SK-N-SH (cell line): ENCODE measurements around the gene AGTRAP. TPM values are rescaled to one million over a fixed set of nuclear protein-coding genes. Genes with fewer than 3 reads are reported as not detected.

Experiments used
- CTCF ChIA-PET: fragments of 300-600, 350-600 bp; formaldehyde crosslinking; extraction: SDS; loops from one replicate; lab custom pipeline; 2021; lab: Yijun Ruan, JAX
- POLR2A ChIA-PET: fragments of 350-600 bp; sonication (Branson Sonifier 250); formaldehyde crosslinking; extraction: SDS; loops from one replicate; lab custom pipeline; 2020; ENCODE audit warnings: antibody characterized with exemption, inconsistent platforms; lab: Yijun Ruan, JAX
- DNase-seq: peaks from one replicate; pipeline ENCODE4 v3.0.0; 2012
- H2AFZ ChIP-seq: fragments of 200-600 bp; sonication (generic); 2 replicates; pipeline ENCODE4 v1.8.1; 2016; ENCODE audit warnings: antibody characterized with exemption, mild to moderate bottlenecking, low read depth
- H3F3A ChIP-seq: fragments of 200-600 bp; sonication (generic); replicated peaks from 2 replicates; pipeline ENCODE3; 2016; ENCODE audit warnings: antibody characterized with exemption, mild to moderate bottlenecking; ENCODE audit not compliant: insufficient read depth
- H3K27ac ChIP-seq, 2 experiments: fragments of 200-500 bp in 1 of 2; fragments of 200-600 bp in 1 of 2; sonication (Bioruptor generic) in 1 of 2; sonication (generic), shearing (Covaris generic) in 1 of 2; 2 replicates each; pipeline versions ENCODE4 v1.5.1 to v1.6.1; 2014 to 2016; ENCODE audit warnings: low read depth in 2 of 2, inconsistent platforms in 1 of 2, low read length in 1 of 2, mild to moderate bottlenecking in 1 of 2, mixed read lengths in 1 of 2
- H3K27me3 ChIP-seq: fragments of 200-600 bp; sonication (generic), shearing (Covaris generic); 2 replicates; pipeline ENCODE4 v1.6.1; 2016; ENCODE audit warnings: mixed run types; ENCODE audit not compliant: insufficient read depth
- H3K36me3 ChIP-seq, 2 experiments: fragments of 200-500 bp in 1 of 2; fragments of 200-600 bp in 1 of 2; sonication (Bioruptor generic) in 1 of 2; sonication (generic) in 1 of 2; replicated peaks in 1 of 2; 2 replicates each; pipeline versions ENCODE3 to v1.5.1; 2014 to 2016; ENCODE audit warnings: low read length in 1 of 2, mild to moderate bottlenecking in 1 of 2; ENCODE audit not compliant: insufficient read depth in 2 of 2, control insufficient read depth in 1 of 2
- H3K4me1 ChIP-seq, 2 experiments: fragments of 200-500 bp in 1 of 2; fragments of 200-600 bp in 1 of 2; sonication (Bioruptor generic) in 1 of 2; sonication (generic), shearing (Covaris generic) in 1 of 2; 2 replicates each; pipeline versions ENCODE4 v1.5.1 to v1.6.1; 2014 to 2016; ENCODE audit warnings: low read depth in 1 of 2, low read length in 1 of 2, mixed run types in 1 of 2; ENCODE audit not compliant: insufficient read depth in 2 of 2, control insufficient read depth in 1 of 2
- H3K4me2 ChIP-seq: fragments of 200-600 bp; sonication (generic), shearing (Covaris generic); 2 replicates; pipeline ENCODE4 v1.6.1; 2017; ENCODE audit warnings: mixed run types
- H3K4me3 ChIP-seq, 2 experiments: fragments of 200-500 bp in 1 of 2; fragments of 200-600 bp in 1 of 2; sonication (Bioruptor generic) in 1 of 2; sonication (generic), shearing (Covaris generic) in 1 of 2; 2 replicates each; pipeline versions ENCODE4 v1.5.1 to v1.8.1; 2014 to 2016; ENCODE audit warnings: low read depth in 2 of 2, inconsistent platforms in 1 of 2, low read length in 1 of 2, mild to moderate bottlenecking in 1 of 2, mixed read lengths in 1 of 2, moderate library complexity in 1 of 2
- H3K79me2 ChIP-seq: fragments of 200-600 bp; sonication (generic); 2 replicates; pipeline ENCODE4 v1.8.1; 2017; ENCODE audit warnings: mild to moderate bottlenecking; ENCODE audit not compliant: insufficient read depth
- H3K9ac ChIP-seq: fragments of 200-600 bp; sonication (generic); 2 replicates; pipeline ENCODE4 v1.6.1; 2017; ENCODE audit warnings: mixed run types
- H3K9me2 ChIP-seq: fragments of 200-600 bp; sonication (generic); 2 replicates; pipeline ENCODE4 v1.6.1; 2017; ENCODE audit warnings: mixed run types
- H3K9me3 ChIP-seq: fragments of 200-600 bp; sonication (generic); 2 replicates; pipeline ENCODE4 v1.6.1; 2017; ENCODE audit warnings: mixed run types, mild to moderate bottlenecking, moderate library complexity
- H4K20me1 ChIP-seq: fragments of 200-600 bp; sonication (generic); 2 replicates; pipeline ENCODE4 v1.6.1; 2017; ENCODE audit warnings: mild to moderate bottlenecking, mixed run types; ENCODE audit not compliant: insufficient read depth
- ELF1 ChIP-seq: IDR thresholded peaks from 2 replicates; pipeline ENCODE4 v1.4.0; 2012
- FOSL2 ChIP-seq: IDR thresholded peaks from 2 replicates; pipeline ENCODE4 v1.4.0; 2012; ENCODE audit warnings: low read depth, mild to moderate bottlenecking, moderate library complexity, borderline replicate concordance
- FOXJ3 ChIP-seq: sonication (generic); formaldehyde crosslinking; IDR thresholded peaks from 2 replicates; pipeline ENCODE4 v1.5.1; 2020; ENCODE audit warnings: mild to moderate bottlenecking, missing genetic modification reagents
- GABPA ChIP-seq: IDR thresholded peaks from 2 replicates; pipeline ENCODE4 v1.4.0; 2012; ENCODE audit warnings: low read depth, mild to moderate bottlenecking
- GATA2 ChIP-seq: sonication (generic); formaldehyde crosslinking; IDR thresholded peaks from 2 replicates; pipeline ENCODE4 v1.5.0; 2020; ENCODE audit warnings: mild to moderate bottlenecking, missing genetic modification reagents
- NRF1 ChIP-seq: IDR thresholded peaks from 2 replicates; pipeline ENCODE4 v1.6.1; 2012; ENCODE audit warnings: low read depth, mild to moderate bottlenecking, low read length
- RAD21 ChIP-seq: IDR thresholded peaks from 2 replicates; pipeline ENCODE4 v1.6.1; 2012; ENCODE audit warnings: mild to moderate bottlenecking, low read length
- SMC3 ChIP-seq: IDR thresholded peaks from 2 replicates; pipeline ENCODE4 v1.6.1; 2012; ENCODE audit warnings: low read depth, low read length, improper control_type of control experiment
- TAF1 ChIP-seq: IDR thresholded peaks from 2 replicates; pipeline ENCODE4 v1.6.1; 2012; ENCODE audit warnings: low read depth, mild to moderate bottlenecking, low read length, moderate library complexity, borderline replicate concordance
- ZBTB33 ChIP-seq: IDR thresholded peaks from 2 replicates; pipeline ENCODE4 v1.4.0; 2012; ENCODE audit warnings: low read depth, borderline replicate concordance
- WGBS: methylation state at CpG from one replicate; pipeline ENCODE4 v1.1.6; 2017; ENCODE audit warnings: low lambda C conversion rate; 5-methylcytosine and 5-hydroxymethylcytosine counted together
- polyA plus RNA-seq, 3 experiments: library from polyadenylated mRNA; depleted of rRNA; stranded (reverse); fragments of >200 nt; gene quantifications; 2 replicates each; pipeline ENCODE4 v1.2.3, GENCODE V29; 2012
- TF ChIP-seq, protein P1 (sequence below): IDR thresholded peaks from 2 replicates; pipeline ENCODE4 v1.4.0; 2012; ENCODE audit warnings: low read depth, borderline replicate concordance

Gene AGTRAP
- polyA plus RNA-seq, 1 of the 3 experiments (the other 2 are of a cell fraction) = 66.2 TPM

DNA sequence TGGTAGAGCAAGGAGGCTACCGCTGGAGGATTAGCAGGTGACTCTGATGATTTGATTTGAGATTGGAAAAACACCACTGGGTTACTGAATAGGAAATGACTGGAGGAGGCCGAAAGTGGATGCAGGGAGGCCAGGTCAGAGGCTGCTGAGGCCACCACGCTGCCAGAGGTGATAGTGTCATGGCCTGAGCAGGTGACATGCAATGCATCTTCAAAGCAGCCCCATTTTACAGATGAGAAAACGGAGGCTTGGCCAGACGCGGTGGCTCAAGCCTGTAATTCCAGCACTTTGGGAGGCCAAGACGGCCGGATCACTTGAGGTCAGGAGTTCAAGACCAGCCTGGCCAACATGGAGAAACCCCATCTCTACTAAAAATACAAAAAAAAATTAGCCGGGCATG is 38.8 kb downstream of the AGTRAP start:
- H3K4me2 ChIP-seq = no peak overlapping the region
- 75% methylated on average over 8 of the region's 9 CpGs for WGBS

DNA sequence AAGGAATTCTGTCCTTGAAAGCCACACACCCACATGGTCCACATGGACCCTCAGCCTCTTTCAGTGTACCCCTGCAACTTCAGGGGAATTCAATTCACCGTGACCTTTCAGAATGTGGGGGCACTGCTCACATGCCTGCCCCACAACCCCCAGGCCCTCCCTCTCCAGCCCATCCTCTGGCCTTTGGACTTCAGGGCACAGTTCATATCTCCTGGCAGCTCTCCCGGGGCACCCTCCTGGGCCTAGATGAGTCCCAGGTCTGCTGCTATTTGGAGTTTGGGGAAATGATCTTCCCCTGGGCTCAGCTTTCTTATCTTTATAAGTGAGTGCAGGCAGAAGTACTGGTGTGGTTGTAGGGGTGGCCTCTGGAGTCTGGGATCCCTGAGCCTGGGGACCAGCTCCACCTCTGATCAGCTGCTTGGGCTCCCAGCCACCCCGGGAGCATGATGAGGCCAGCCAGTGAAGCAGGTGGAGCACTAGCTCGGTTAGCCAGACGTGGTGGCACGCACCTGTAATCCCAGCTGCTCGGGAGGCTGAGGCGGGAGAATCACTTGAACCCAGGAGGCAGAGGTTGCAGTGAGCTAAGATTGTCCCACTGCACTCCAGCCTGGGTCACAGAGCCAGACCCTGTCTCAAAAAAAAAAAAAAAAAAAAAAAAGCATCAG is 41.9 kb downstream of the AGTRAP start:
- ChIA-PET CTCF (interaction anchor here (0.6 kb wide), 1 partner anchor 171 kb away, joined by 4 read pairs; no protein-coding TSS in a partner anchor), POLR2A (no interaction called here)
- H3K9me3 ChIP-seq = no peaks in the 10 kb centered on the region
- 77% methylated on average over 7 of the region's 8 CpGs for WGBS
- no peak overlapping the region for H3K9ac ChIP-seq
- H2AFZ ChIP-seq = no peak overlapping the region
- H3K4me2 ChIP-seq = no peak overlapping the region
- H3K9me2 ChIP-seq = no peaks in the 10 kb centered on the region
- peaks cover 0 to 6% of the 10 kb centered on the region in 2 experiments; a peak in 1 of 4 replicates for H3K4me1 ChIP-seq
- no peaks in the 10 kb centered on the region for H3K79me2 ChIP-seq
- no peaks in the 10 kb centered on the region for H3K27me3 ChIP-seq
- H3K27ac ChIP-seq = no peak overlapping the region
- no peaks in the 10 kb centered on the region for H3K36me3 ChIP-seq
- TF ChIP-seq GATA2 = no peak
- no peak for TF ChIP-seq ELF1
- no peak for TF ChIP-seq FOXJ3 (CRISPR knock-in tag)
- no peak for TF ChIP-seq TAF1
- no peak for TF ChIP-seq GABPA
- no peak for TF ChIP-seq RAD21
- TF ChIP-seq, protein P1, sequence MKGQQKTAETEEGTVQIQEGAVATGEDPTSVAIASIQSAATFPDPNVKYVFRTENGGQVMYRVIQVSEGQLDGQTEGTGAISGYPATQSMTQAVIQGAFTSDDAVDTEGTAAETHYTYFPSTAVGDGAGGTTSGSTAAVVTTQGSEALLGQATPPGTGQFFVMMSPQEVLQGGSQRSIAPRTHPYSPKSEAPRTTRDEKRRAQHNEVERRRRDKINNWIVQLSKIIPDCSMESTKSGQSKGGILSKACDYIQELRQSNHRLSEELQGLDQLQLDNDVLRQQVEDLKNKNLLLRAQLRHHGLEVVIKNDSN = no peak
- TF ChIP-seq NRF1 = no peak
- TF ChIP-seq SMC3 = no peak
- no peak for TF ChIP-seq FOSL2
- H3K4me3 ChIP-seq = no peak overlapping the region
- no peak for DNase-seq
- H4K20me1 ChIP-seq = no peaks in the 10 kb centered on the region
- no peaks in the 10 kb centered on the region for H3F3A ChIP-seq

More for the DNA sequence above, 38.8 kb downstream of the AGTRAP start:
- ChIA-PET CTCF (interaction anchor here (3.9 kb wide), 1 partner anchor 11 kb away, joined by 21 read pairs; no protein-coding TSS in a partner anchor), POLR2A (no interaction called here)
- H3K9ac ChIP-seq = no peak overlapping the region
- TF ChIP-seq ZBTB33 = no peak
- no peaks in the 10 kb centered on the region for H3K4me1 ChIP-seq
- no peak overlapping the region for H3K4me3 ChIP-seq
- no peak for DNase-seq
- no peaks in the 10 kb centered on the region for H3K79me2 ChIP-seq
- H3K36me3 ChIP-seq = no peaks in the 10 kb centered on the region
- no peaks in the 10 kb centered on the region for H3K27me3 ChIP-seq
- H3F3A ChIP-seq = no peaks in the 10 kb centered on the region
- H4K20me1 ChIP-seq = no peaks in the 10 kb centered on the region
- no peaks in the 10 kb centered on the region for H3K9me3 ChIP-seq
- no peaks in the 10 kb centered on the region for H3K9me2 ChIP-seq
- no peak overlapping the region for H2AFZ ChIP-seq
- H3K27ac ChIP-seq = no peak overlapping the region
